ENCODE data around the gene MMP2.

- TF ChIP-seq CTCF (IDR thresholded peaks at IDR 0.05) (no peak), POLR2A (IDR thresholded peaks at IDR 0.05) (no peak)
These were observed 11.1 kb upstream of the MMP2 start for GRCh38 chr16:55467898-55468297.
